Inflammatory macrophage (primary cell): ENCODE results near the gene PBRM1.

ENCODE experiments used
- DNase-seq, 2 donors: peaks; one replicate each; pipeline ENCODE4 v3.0.0-alpha.2; 2020 to 2022

The PBRM1 gene

GRCh38 chr3:52524752-52525679 lies 160.7 kb downstream of the PBRM1 start:
- DNase-seq: no peak

GRCh38 chr3:52524258-52524751 lies 161.4 kb downstream of the PBRM1 start:
- DNase-seq: peak in 1 of 2 donors; percentile 24

- DNase-seq: no peak
Measured at GRCh38 chr3:52523386-52524257, 162.1 kb downstream of the PBRM1 start.

- no peak for DNase-seq
Measured at GRCh38 chr3:52522651-52523251, 163.0 kb downstream of the PBRM1 start.

- no peak for DNase-seq
Measured at GRCh38 chr3:52521881-52522650, 163.6 kb downstream of the PBRM1 start.

GRCh38 chr3:52521488-52521824 lies 164.3 kb downstream of the PBRM1 start:
- no peak for DNase-seq

GRCh38 chr3:52520716-52521487 lies 164.8 kb downstream of the PBRM1 start:
- DNase-seq: no peak

- no peak for DNase-seq
Measured at GRCh38 chr3:52520141-52520667, 165.5 kb downstream of the PBRM1 start.

GRCh38 chr3:52519445-52520140 lies 166.1 kb downstream of the PBRM1 start:
- DNase-seq: no peak

GRCh38 chr3:52518723-52519444 lies 166.8 kb downstream of the PBRM1 start:
- DNase-seq: no peak

- no peak for DNase-seq
Measured at GRCh38 chr3:52517796-52518722, 167.7 kb downstream of the PBRM1 start.

- DNase-seq: no peak
Measured at GRCh38 chr3:52516509-52517195, 169.1 kb downstream of the PBRM1 start.

- DNase-seq: no peak
Measured at GRCh38 chr3:52515192-52515591, 170.5 kb downstream of the PBRM1 start.

GRCh38 chr3:52514576-52514975 lies 171.1 kb downstream of the PBRM1 start:
- no peak for DNase-seq

GRCh38 chr3:52513281-52513680 lies 172.4 kb downstream of the PBRM1 start:
- no peak for DNase-seq

- DNase-seq: no peak
Measured at GRCh38 chr3:52512727-52513126, 173.0 kb downstream of the PBRM1 start.

- no peak for DNase-seq
Measured at GRCh38 chr3:52512105-52512504, 173.6 kb downstream of the PBRM1 start.

GRCh38 chr3:52511509-52511908 lies 174.2 kb downstream of the PBRM1 start:
- DNase-seq: no peak
